Natural killer cell (primary cell): Measurements from ENCODE around the gene SLC66A1. TPM values are rescaled to one million over a fixed set of nuclear protein-coding genes. Genes with fewer than 3 reads are reported as not detected.
A peak's percentile ranks its signal among the peaks of the same experiment; 100 is the strongest.
"Not testable (repeated sequence)": the region's sequence is repeated elsewhere in the genome, so short reads cannot be mapped to it uniquely, and the experiment has no call there.

Experiments
- ATAC-seq, 3 donors: fragments of 150-1000 bp in 2 of 3; fragments of 200-7000 bp in 1 of 3; cut with Tn5 transposase; 1 replicate in 1 of 3; 2 replicates in 2 of 3; pipeline ENCODE4 v1.10.0; 2021; ENCODE audit warnings: mild to moderate bottlenecking in 2 of 3, moderate library complexity in 2 of 3
- DNase-seq, 2 donors: peaks; one replicate each; pipeline versions ENCODE4 v3.0.0 to v3.0.0-alpha.2; 2013 to 2021; ENCODE audit warnings: mixed read lengths in 1 of 2
- H3K27ac ChIP-seq: one replicate; pipeline ENCODE4 v1.5.1; 2013; ENCODE audit warnings: mild to moderate bottlenecking, low read length
- H3K27me3 ChIP-seq: one replicate; pipeline ENCODE4 v1.6.1; 2013; ENCODE audit warnings: low read length; ENCODE audit not compliant: control insufficient read depth, insufficient read depth
- H3K36me3 ChIP-seq: one replicate; pipeline ENCODE4 v1.6.1; 2013; ENCODE audit warnings: low read length; ENCODE audit not compliant: control insufficient read depth, insufficient read depth
- H3K4me1 ChIP-seq: one replicate; pipeline ENCODE4 v1.6.1; 2013; ENCODE audit warnings: low read length; ENCODE audit not compliant: control insufficient read depth, insufficient read depth
- H3K4me3 ChIP-seq: one replicate; pipeline ENCODE4 v1.5.1; 2013; ENCODE audit warnings: low read length
- H3K9me3 ChIP-seq: one replicate; pipeline ENCODE4 v1.6.1; 2013; ENCODE audit warnings: low read length; ENCODE audit not compliant: control insufficient read depth, insufficient read depth
- H3K27ac Mint-ChIP-seq, 2 donors: one replicate each; pipeline ENCODE4 v1.8.0; 2022; ENCODE audit warnings: mild to moderate bottlenecking in 2 of 2, mixed read lengths in 2 of 2, moderate library complexity in 1 of 2
- H3K27me3 Mint-ChIP-seq, 2 donors: one replicate each; pipeline ENCODE4 v1.8.0; 2022; ENCODE audit warnings: low read depth in 2 of 2, mixed read lengths in 2 of 2
- H3K36me3 Mint-ChIP-seq: one replicate; pipeline ENCODE4 v1.8.0; 2022; ENCODE audit warnings: mixed read lengths
- H3K4me1 Mint-ChIP-seq, 2 donors: one replicate each; pipeline ENCODE4 v1.8.0; 2022; ENCODE audit warnings: mixed read lengths in 2 of 2
- H3K4me3 Mint-ChIP-seq: one replicate; pipeline ENCODE4 v1.8.0; 2022; ENCODE audit warnings: mild to moderate bottlenecking, moderate library complexity, mixed read lengths
- H3K9me3 Mint-ChIP-seq, 2 donors: one replicate each; pipeline ENCODE4 v1.8.0; 2022; ENCODE audit warnings: mixed read lengths in 2 of 2
- CTCF ChIP-seq: fragments of 200-600 bp; IDR thresholded peaks from one replicate; pipeline ENCODE4 v1.8.0; 2022; ENCODE audit warnings: antibody characterized with exemption
- WGBS: methylation state at CpG from one replicate; pipeline ENCODE4 v1.1.7; 2013; ENCODE audit warnings: missing lambda C conversion rate; ENCODE audit not compliant: insufficient coverage; 5-methylcytosine and 5-hydroxymethylcytosine counted together
- intact Hi-C: fragments of 100-400 bp; cut with micrococcal nuclease; formaldehyde crosslinking; loops from one replicate; pipeline ENCODE4 v1.14.2; 2022
- total RNA-seq, 4 donors: library from RNA; stranded (reverse); fragments of 120-200 nt in 1 of 4; gene quantifications; one replicate each; pipeline versions ENCODE4 v1.2.3 to v1.2.4, GENCODE V29; 2013 to 2022

The SLC66A1 gene
- total RNA-seq, 3 donors from 2014 or later (not counting 1 experiment from before 2014, with no cell fraction given) = 5.8 to 8.5 (median 7.6) TPM

DNA sequence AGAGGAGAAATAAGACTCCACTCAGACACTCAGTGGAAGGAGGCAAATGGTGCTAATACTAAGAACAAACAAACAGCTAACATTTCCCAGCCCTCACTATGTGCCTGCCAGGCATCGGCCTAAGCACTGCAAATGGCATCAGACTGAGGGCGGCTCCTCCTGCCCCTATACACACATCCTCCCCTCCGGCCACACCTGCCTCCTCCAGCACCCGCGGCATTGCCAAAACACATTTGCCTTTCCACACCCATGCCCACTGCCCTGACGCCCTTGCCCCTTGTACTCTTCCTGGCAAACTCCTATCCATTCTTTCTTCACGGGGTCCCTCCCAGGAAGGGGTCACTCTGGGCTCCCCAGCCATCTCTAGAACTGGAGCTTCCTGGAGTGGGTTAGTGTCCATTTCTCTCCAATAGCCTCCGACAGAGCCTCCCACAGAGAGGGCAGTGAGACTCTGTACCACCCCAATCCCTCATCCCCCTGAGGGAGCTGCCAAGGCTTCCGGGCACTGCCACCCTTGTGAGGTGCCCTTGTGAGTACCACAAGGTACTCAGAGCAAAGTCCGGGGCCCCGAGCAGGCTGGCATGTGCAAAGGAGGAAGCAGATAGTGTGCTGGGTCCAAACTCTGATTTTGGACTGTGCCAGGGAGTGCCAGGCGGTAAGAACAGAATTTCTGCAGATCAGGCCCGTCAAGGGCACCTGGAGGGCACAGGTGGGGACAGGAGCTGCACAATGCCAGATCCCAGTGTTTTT is 24.5 kb upstream of the SLC66A1 start:
- H3K27ac ChIP-seq = no peak overlapping the region
- Mint-ChIP-seq H3K9me3 (no peaks in the 10 kb centered on the region), H3K27ac (no peak overlapping the region), H3K4me3 (peak overlapping the region; percentile 84), H3K36me3 (no peaks in the 10 kb centered on the region), H3K4me1 (peaks cover 12% of the 10 kb centered on the region in 2 donors), H3K27me3 (peaks cover 12 to 18% of the 10 kb centered on the region in 2 donors)
- H3K27me3 ChIP-seq = no peaks in the 10 kb centered on the region
- TF ChIP-seq CTCF = no peak
- 97% methylated on average over 13 of the region's 13 CpGs for WGBS
- intact Hi-C loops = no loop called here
- H3K4me1 ChIP-seq = peaks cover 4% of the 10 kb centered on the region
- H3K4me3 ChIP-seq = no peak overlapping the region
- no peak for ATAC-seq
- H3K9me3 ChIP-seq = no peaks in the 10 kb centered on the region
- H3K36me3 ChIP-seq = no peaks in the 10 kb centered on the region
- DNase-seq = no peak

DNA sequence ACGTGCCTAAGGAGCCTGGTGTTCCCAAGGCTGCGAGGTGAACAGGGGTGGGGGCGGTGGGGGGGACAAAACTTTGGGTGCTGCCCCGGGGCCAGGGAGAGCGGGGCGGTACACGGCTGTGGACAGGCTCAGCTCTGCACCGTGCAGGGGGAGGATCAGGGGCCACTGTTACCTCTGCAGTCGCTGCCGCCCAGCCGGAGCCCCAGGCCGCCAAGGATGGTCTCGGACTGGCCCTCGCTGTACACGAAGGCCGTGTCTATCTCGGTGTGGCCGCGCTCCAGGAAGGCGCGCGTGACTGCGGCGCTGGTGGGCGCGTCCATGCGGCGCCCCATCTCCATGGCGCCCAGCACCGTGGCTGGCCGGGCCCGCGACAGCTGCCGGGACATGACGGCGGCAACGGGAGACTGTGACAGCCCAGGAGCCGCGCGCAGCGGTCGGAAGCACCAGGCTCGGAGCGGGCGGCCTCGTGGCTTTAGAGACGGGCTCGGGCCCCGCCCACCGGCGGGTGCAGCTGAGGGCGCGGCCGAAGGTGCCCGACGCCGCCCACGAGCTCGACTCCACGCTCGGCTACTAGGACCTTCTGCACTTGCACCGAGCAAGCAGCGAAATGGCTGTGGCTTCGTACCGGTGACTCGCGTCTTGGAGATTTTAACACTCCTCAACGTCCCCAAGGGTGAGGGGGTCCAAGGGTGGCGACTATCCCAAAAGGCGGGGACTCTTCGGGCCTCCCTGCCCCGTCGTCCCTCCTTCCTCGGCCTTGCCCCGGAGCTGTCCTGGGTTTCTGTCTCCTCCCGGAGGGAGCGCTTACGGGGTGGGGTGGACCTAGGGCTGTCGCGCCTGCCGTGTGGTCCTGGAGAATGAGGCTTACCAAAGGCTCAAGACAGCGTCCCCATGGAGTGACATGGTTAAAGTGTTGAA is 23.5 kb upstream of the SLC66A1 start, which contains the start of gene AKR7A3:
AKR7A3 (minus strand) TSS at position 447 of the 918 bp plus-strand sequence; CDS start at position 386, 61 bp downstream.
- peak within 1 kb of the TSS; percentile 84 for H3K4me3 Mint-ChIP-seq
- H3K36me3 Mint-ChIP-seq = not testable (repeated sequence)
- intact Hi-C loops = loop anchor here (1.0 kb wide), 1 partner anchor 16 kb away; no protein-coding TSS in a partner anchor

DNA sequence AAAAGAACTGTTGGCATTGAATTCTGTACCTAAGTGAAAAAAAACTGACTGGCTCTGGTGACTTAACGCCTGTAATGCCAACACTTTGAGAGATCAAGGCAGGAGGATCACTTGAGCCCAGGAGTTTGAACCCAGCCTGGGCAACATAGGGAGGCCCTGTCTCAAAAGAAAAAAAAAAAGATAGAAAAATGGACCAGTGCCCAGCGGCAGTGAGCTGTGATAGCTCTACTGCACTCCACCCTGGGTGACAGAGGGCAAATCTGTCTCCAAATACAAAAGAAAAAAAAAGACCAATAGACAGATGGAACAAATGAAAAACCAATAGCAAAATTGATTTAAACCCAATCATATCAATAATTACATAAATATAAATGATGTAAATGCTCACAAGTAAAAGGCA is 22.9 kb upstream of the SLC66A1 start:
- DNase-seq (no peak), ATAC-seq (no peak)
- TF ChIP-seq CTCF = no peak
- Mint-ChIP-seq H3K9me3 (peaks cover 2% of the 10 kb centered on the region in 2 donors), H3K27ac (no peak overlapping the region), H3K27me3 (peaks cover 12 to 18% of the 10 kb centered on the region in 2 donors), H3K36me3 (peaks cover 4% of the 10 kb centered on the region), H3K4me1 (peaks cover 12% of the 10 kb centered on the region in 2 donors), H3K4me3 (peak overlapping the region; percentile 66)
- Histone ChIP-seq H3K9me3 (peaks cover 3% of the 10 kb centered on the region), H3K27ac (no peak overlapping the region), H3K4me3 (no peak overlapping the region), H3K27me3 (no peaks in the 10 kb centered on the region), H3K4me1 (peaks cover 4% of the 10 kb centered on the region), H3K36me3 (no peaks in the 10 kb centered on the region)
- intact Hi-C loops = loop anchor here (1.0 kb wide), 1 partner anchor 17 kb away; no protein-coding TSS in a partner anchor
- 80% methylated on average over 2 of the region's 2 CpGs for WGBS

More for the DNA sequence above, 23.5 kb upstream of the SLC66A1 start, which contains the start of gene AKR7A3:
- H3K27ac ChIP-seq, H3K4me1 ChIP-seq, H3K27me3 ChIP-seq, H3K9me3 ChIP-seq, H3K36me3 ChIP-seq, H3K9me3 Mint-ChIP-seq, H3K27ac Mint-ChIP-seq: not testable (repeated sequence)
- peak within 1 kb of the TSS; percentile 14 for H3K4me3 ChIP-seq
- Mint-ChIP-seq H3K27me3 (peaks cover 12 to 18% of the 10 kb centered on the region in 2 donors), H3K4me1 (peaks cover 12% of the 10 kb centered on the region in 2 donors)
- DNase-seq = peak; percentile 42 to 71
- ATAC-seq = peak; percentile 81 to 98 (median 97)
- 26% methylated on average over 60 of the region's 82 CpGs for WGBS

DNA sequence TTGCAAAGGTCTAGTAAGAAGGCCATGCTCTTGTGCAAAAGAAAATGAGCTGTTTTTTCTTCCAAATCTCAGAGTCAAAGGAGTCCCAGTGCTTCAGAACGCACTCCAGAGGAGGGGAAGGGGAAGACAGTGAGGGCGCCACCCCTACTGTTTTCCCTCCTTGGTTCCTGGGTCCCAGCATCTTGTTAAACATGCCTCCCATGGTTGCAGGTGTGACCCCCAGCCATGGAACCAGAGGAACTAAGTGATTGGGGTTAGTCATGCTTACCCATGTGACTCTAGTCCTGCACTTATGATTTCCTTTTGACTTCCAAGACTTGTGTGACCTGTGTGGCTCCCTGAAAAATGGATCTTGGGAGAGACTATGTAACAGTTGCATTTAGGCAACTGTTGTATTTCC is 17.5 kb upstream of the SLC66A1 start:
- DNase-seq = no peak
- peaks cover 3 to 4% of the 10 kb centered on the region in 2 donors for H3K9me3 Mint-ChIP-seq

More for the DNA sequence above, 17.5 kb upstream of the SLC66A1 start:
- Histone ChIP-seq H3K27ac (no peak overlapping the region), H3K9me3 (peaks cover 18% of the 10 kb centered on the region), H3K27me3 (no peaks in the 10 kb centered on the region), H3K36me3 (no peaks in the 10 kb centered on the region), H3K4me3 (no peak overlapping the region), H3K4me1 (no peaks in the 10 kb centered on the region)
- Mint-ChIP-seq H3K27me3 (peaks cover 0 to 3% of the 10 kb centered on the region in 2 donors), H3K4me1 (no peaks in the 10 kb centered on the region), H3K27ac (no peak overlapping the region), H3K36me3 (peaks cover 13% of the 10 kb centered on the region), H3K4me3 (no peak overlapping the region)
- WGBS = 100% methylated on average over 2 of the region's 2 CpGs
- no peak for ATAC-seq
- TF ChIP-seq CTCF = no peak
- intact Hi-C loops = no loop called here
